CD4-positive, alpha-beta T cell treated with Interleukin-15 for 4 hours (primary cell): ENCODE results near the gene NRTN.
"Not testable (repeated sequence)": the region's sequence is repeated elsewhere in the genome, so short reads cannot be mapped to it uniquely, and the experiment has no call there.

Experiments used
- DNase-seq: peaks from one replicate; pipeline ENCODE4 v3.0.0-alpha.2; 2020; ENCODE audit warnings: low spot score

The NRTN gene

GRCh38 chr19:5838353-5839064, 33.6 kb downstream of the NRTN start:
- no peak for DNase-seq

GRCh38 chr19:5839065-5840017, 34.5 kb downstream of the NRTN start, which contains the start of gene FUT6:
TSS of gene FUT6 (minus strand) at chr19:5839702. CDS start at chr19:5832567, 7,135 bp downstream.
- DNase-seq = no peak

- not testable (repeated sequence) for DNase-seq
Observed at GRCh38 chr19:5841735-5842111, 36.9 kb downstream of the NRTN start.

- no peak for DNase-seq
Observed at GRCh38 chr19:5843295-5843927, 38.5 kb downstream of the NRTN start.

GRCh38 chr19:5844456-5845433, 39.9 kb downstream of the NRTN start:
- no peak for DNase-seq

GRCh38 chr19:5847846-5848245, 43.0 kb downstream of the NRTN start:
- not testable (repeated sequence) for DNase-seq

- DNase-seq = not testable (repeated sequence)
Observed at GRCh38 chr19:5848621-5849020, 43.8 kb downstream of the NRTN start.

GRCh38 chr19:5850189-5850588, 45.3 kb downstream of the NRTN start:
- DNase-seq = no peak

- no peak for DNase-seq
Observed at GRCh38 chr19:5850743-5851293, 46.0 kb downstream of the NRTN start.

- no peak for DNase-seq
Observed at GRCh38 chr19:5851302-5851701, 46.4 kb downstream of the NRTN start, which contains the start of gene FUT3. TSS of gene FUT3 (minus strand) at chr19:5851449.

- DNase-seq = not testable (repeated sequence)
Observed at GRCh38 chr19:5854121-5854520, 49.3 kb downstream of the NRTN start.

GRCh38 chr19:5855151-5855550, 50.3 kb downstream of the NRTN start:
- DNase-seq = not testable (repeated sequence)

GRCh38 chr19:5857203-5858081, 52.6 kb downstream of the NRTN start:
- DNase-seq = no peak

- DNase-seq = no peak
Observed at GRCh38 chr19:5863030-5863665, 58.3 kb downstream of the NRTN start.

- DNase-seq = no peak
Observed at GRCh38 chr19:5864013-5864720, 59.3 kb downstream of the NRTN start.

- DNase-seq = no peak
Observed at GRCh38 chr19:5864725-5865486, 60.0 kb downstream of the NRTN start.

GRCh38 chr19:5865772-5866171, 60.9 kb downstream of the NRTN start:
- no peak for DNase-seq
